ENCODE data around the gene TMBIM6. TPM values are rescaled to one million over a fixed set of nuclear protein-coding genes. Genes with fewer than 3 reads are reported as not detected.

Gene TMBIM6
- 724 TPM for total RNA-seq
- 644 TPM for polyA plus RNA-seq (ENCODE audit: insufficient read depth, low read depth, low replicate concordance)
- long read RNA-seq, donor 1, transcript TMBIM6-219 (3 exons, 484 nt): minor isoform, 8 of 102 reads
- long read RNA-seq, donor 1, transcript TMBIM6-202 (9 exons, 2,598 nt): minor isoform, 7 of 102 reads
- long read RNA-seq, donor 1, transcript TMBIM6-201 (10 exons, 2,836 nt): major isoform, 55 of 102 reads
- long read RNA-seq, donor 1, partial matches to known transcripts: 26 of 102 reads
- long read RNA-seq, donor 1, other reads (novel, unspliced or antisense): 0 of 102 reads
- long read RNA-seq, donor 2, transcript TMBIM6-202 (9 exons, 2,598 nt): minor isoform, 5 of 177 reads
- long read RNA-seq, donor 2, transcript TMBIM6-201 (10 exons, 2,836 nt): major isoform, 138 of 177 reads
- long read RNA-seq, donor 2, partial matches to known transcripts: 26 of 177 reads
- long read RNA-seq, donor 2, other reads (novel, unspliced or antisense): 0 of 177 reads
- long read RNA-seq, donor 3, transcript TMBIM6-202 (9 exons, 2,598 nt): minor isoform, 9 of 213 reads
- long read RNA-seq, donor 3, transcript TMBIM6-201 (10 exons, 2,836 nt): major isoform, 151 of 213 reads
- long read RNA-seq, donor 3, transcript TMBIM6-209 (8 exons, 2,494 nt): minor isoform, 9 of 213 reads
- long read RNA-seq, donor 3, partial matches to known transcripts: 36 of 213 reads
- long read RNA-seq, donor 3, other reads (novel, unspliced or antisense): 0 of 213 reads
- long read RNA-seq, donor 4, transcript TMBIM6-209 (8 exons, 2,494 nt): minor isoform, 6 of 190 reads
- long read RNA-seq, donor 4, transcript TMBIM6-202 (9 exons, 2,598 nt): minor isoform, 5 of 190 reads
- long read RNA-seq, donor 4, transcript TMBIM6-201 (10 exons, 2,836 nt): major isoform, 81 of 190 reads
- long read RNA-seq, donor 4, partial matches to known transcripts: 92 of 190 reads
- long read RNA-seq, donor 4, other reads (novel, unspliced or antisense): 0 of 190 reads
- long read RNA-seq, donor 5, transcript TMBIM6-201 (10 exons, 2,836 nt): major isoform, 10 of 12 reads
- long read RNA-seq, donor 5, partial matches to known transcripts: 0 of 12 reads
- long read RNA-seq, donor 5, other reads (novel, unspliced or antisense): 0 of 12 reads
- long read RNA-seq, donor 6, transcript TMBIM6-202 (9 exons, 2,598 nt): minor isoform, 11 of 174 reads
- long read RNA-seq, donor 6, transcript TMBIM6-219 (3 exons, 484 nt): minor isoform, 5 of 174 reads
- long read RNA-seq, donor 6, transcript TMBIM6-201 (10 exons, 2,836 nt): major isoform, 85 of 174 reads
- long read RNA-seq, donor 6, transcript TMBIM6-209 (8 exons, 2,494 nt): minor isoform, 9 of 174 reads
- long read RNA-seq, donor 6, partial matches to known transcripts: 61 of 174 reads
- long read RNA-seq, donor 6, other reads (novel, unspliced or antisense): 0 of 174 reads
- long read RNA-seq, donor 7, transcript TMBIM6-201 (10 exons, 2,836 nt): major isoform, 155 of 331 reads
- long read RNA-seq, donor 7, transcript TMBIM6-219 (3 exons, 484 nt): minor isoform, 6 of 331 reads
- long read RNA-seq, donor 7, transcript TMBIM6-202 (9 exons, 2,598 nt): minor isoform, 69 of 331 reads
- long read RNA-seq, donor 7, partial matches to known transcripts: 20 of 331 reads
- long read RNA-seq, donor 7, other reads (novel, unspliced or antisense): 76 of 331 reads
- long read RNA-seq, donor 8, transcript TMBIM6-209 (8 exons, 2,494 nt): minor isoform, 5 of 106 reads
- long read RNA-seq, donor 8, transcript TMBIM6-219 (3 exons, 484 nt): minor isoform, 5 of 106 reads
- long read RNA-seq, donor 8, transcript TMBIM6-202 (9 exons, 2,598 nt): minor isoform, 6 of 106 reads
- long read RNA-seq, donor 8, transcript TMBIM6-201 (10 exons, 2,836 nt): major isoform, 73 of 106 reads
- long read RNA-seq, donor 8, partial matches to known transcripts: 16 of 106 reads
- long read RNA-seq, donor 8, other reads (novel, unspliced or antisense): 0 of 106 reads
- long read RNA-seq, donor 9, transcript TMBIM6-201 (10 exons, 2,836 nt): major isoform, 42 of 264 reads
- long read RNA-seq, donor 9, transcript TMBIM6-219 (3 exons, 484 nt): minor isoform, 5 of 264 reads
- long read RNA-seq, donor 9, partial matches to known transcripts: 210 of 264 reads
- long read RNA-seq, donor 9, other reads (novel, unspliced or antisense): 0 of 264 reads
- long read RNA-seq, donor 10, transcript TMBIM6-201 (10 exons, 2,836 nt): major isoform, 78 of 156 reads
- long read RNA-seq, donor 10, transcript TMBIM6-209 (8 exons, 2,494 nt): minor isoform, 6 of 156 reads
- long read RNA-seq, donor 10, transcript TMBIM6-219 (3 exons, 484 nt): minor isoform, 8 of 156 reads
- long read RNA-seq, donor 10, transcript TMBIM6-202 (9 exons, 2,598 nt): minor isoform, 7 of 156 reads
- long read RNA-seq, donor 10, partial matches to known transcripts: 54 of 156 reads
- long read RNA-seq, donor 10, other reads (novel, unspliced or antisense): 0 of 156 reads

GRCh38 chr12:49740930-49741881 lies at the start of gene TMBIM6:
TSS of gene TMBIM6 (plus strand) at chr12:49741557. CDS start at chr12:49752494, 10,937 bp downstream.
- DNase-seq (peak; percentile 99 to 100 (median 100)), FAIRE-seq (peak; percentile 99)
- intact Hi-C loops (cut with DNase I): no loop called here
- H3K9ac ChIP-seq (ENCODE audit: low read length in 3 of 3): peak within 1 kb of the TSS; percentile 95 to 100 (median 100)
- peak within 1 kb of the TSS; percentile 99 to 100 for H3K27ac ChIP-seq (ENCODE audit: low read depth in 2 of 2, low read length in 2 of 2)
- H3K9me3 ChIP-seq (ENCODE audit: control insufficient read depth in 2 of 3, insufficient read depth in 1 of 3, low read length in 3 of 3): no peaks in the 10 kb centered on the region
- H3K27me3 ChIP-seq (ENCODE audit: control insufficient read depth, insufficient read depth, low read length): no peaks in the 10 kb centered on the region
- peak; percentile 95 for TF ChIP-seq CTCF (IDR thresholded peaks at IDR 0.05; ENCODE audit: borderline replicate concordance, extremely low read depth, insufficient read depth)
- peak within 1 kb of the TSS; percentile 98 to 100 (median 100) for H3K4me3 ChIP-seq (ENCODE audit: low read length in 3 of 3)
- H3K4me1 ChIP-seq (ENCODE audit: control insufficient read depth in 2 of 3, insufficient read depth in 2 of 3, low read depth in 1 of 3, low read length in 3 of 3): peaks cover 0 to 15% (median 7%) of the 10 kb centered on the region in 3 donors
- no peaks in the 10 kb centered on the region for H3K36me3 ChIP-seq (ENCODE audit: control insufficient read depth in 2 of 3, insufficient read depth in 3 of 3, low read length in 3 of 3)

GRCh38 chr12:49692851-49693250 lies 48.5 kb upstream of the TMBIM6 start:
- TF ChIP-seq CTCF (IDR thresholded peaks at IDR 0.05; ENCODE audit: borderline replicate concordance, extremely low read depth, insufficient read depth): no peak
- Histone ChIP-seq H3K27me3 (ENCODE audit: control insufficient read depth, insufficient read depth, low read length) (no peaks in the 10 kb centered on the region), H3K4me1 (ENCODE audit: control insufficient read depth in 2 of 3, insufficient read depth in 2 of 3, low read depth in 1 of 3, low read length in 3 of 3) (no peaks in the 10 kb centered on the region), H3K4me3 (ENCODE audit: low read length in 3 of 3) (no peak overlapping the region), H3K9ac (ENCODE audit: low read length in 3 of 3) (no peak overlapping the region), H3K9me3 (ENCODE audit: control insufficient read depth in 2 of 3, insufficient read depth in 1 of 3, low read length in 3 of 3) (no peaks in the 10 kb centered on the region), H3K36me3 (ENCODE audit: control insufficient read depth in 2 of 3, insufficient read depth in 3 of 3, low read length in 3 of 3) (no peaks in the 10 kb centered on the region), H3K27ac (ENCODE audit: low read depth in 2 of 2, low read length in 2 of 2) (no peak overlapping the region)
- DNase-seq (no peak), FAIRE-seq (no peak)
- intact Hi-C loops (cut with DNase I): no loop called here
